ENCODE results near the gene DDX53. TPM values are rescaled to one million over a fixed set of nuclear protein-coding genes. Genes with fewer than 3 reads are reported as not detected.

The DDX53 gene
- total RNA-seq, 2 donors from 2014 or later, result not detected

DNA sequence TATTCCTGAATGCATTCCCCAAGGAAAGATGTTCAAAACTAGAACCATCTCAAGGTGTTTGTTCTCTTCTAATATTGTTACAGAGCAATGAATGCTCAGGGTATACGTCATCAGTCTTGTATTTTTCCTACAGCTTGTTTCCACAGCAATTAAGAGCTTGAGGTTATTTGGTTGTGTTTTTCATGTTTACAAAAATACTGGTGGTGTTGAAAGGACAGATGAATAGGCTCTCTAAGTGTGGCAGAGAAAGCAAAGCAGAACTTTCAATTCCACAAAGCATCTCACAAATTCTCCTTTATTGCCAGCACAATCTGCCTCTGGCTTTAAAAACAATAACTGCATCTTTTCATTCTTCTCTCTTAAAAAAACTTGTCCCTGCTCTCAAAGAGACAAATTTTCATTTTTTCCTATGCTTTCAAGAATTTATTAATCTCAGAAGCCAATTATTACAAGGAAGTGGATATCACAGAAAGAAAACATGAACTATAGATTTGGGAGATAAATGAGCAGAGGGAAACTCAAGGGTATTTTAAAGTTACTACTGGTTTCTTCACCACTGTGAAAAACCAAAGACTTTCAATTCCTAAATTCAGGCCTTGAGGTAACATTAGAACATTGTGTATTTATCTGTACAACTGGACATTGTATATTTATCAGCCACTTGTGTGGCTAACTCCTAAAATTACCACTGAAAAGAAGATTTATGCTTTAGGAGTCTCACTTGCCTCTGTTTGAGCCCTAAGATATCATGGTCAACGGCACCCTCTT, 49.2 kb downstream of the DDX53 start:
- DNase-seq, result no peak
- intact Hi-C loops (cut with DNase I), result no loop called here
- no peaks in the 10 kb centered on the region for H3K4me1 ChIP-seq
- no peak overlapping the region for H3K4me3 ChIP-seq
- no peak overlapping the region for H3K27ac ChIP-seq
- no peaks in the 10 kb centered on the region for H3K27me3 ChIP-seq
- H3K9me3 ChIP-seq, result no peaks in the 10 kb centered on the region
- TF ChIP-seq, protein P1, sequence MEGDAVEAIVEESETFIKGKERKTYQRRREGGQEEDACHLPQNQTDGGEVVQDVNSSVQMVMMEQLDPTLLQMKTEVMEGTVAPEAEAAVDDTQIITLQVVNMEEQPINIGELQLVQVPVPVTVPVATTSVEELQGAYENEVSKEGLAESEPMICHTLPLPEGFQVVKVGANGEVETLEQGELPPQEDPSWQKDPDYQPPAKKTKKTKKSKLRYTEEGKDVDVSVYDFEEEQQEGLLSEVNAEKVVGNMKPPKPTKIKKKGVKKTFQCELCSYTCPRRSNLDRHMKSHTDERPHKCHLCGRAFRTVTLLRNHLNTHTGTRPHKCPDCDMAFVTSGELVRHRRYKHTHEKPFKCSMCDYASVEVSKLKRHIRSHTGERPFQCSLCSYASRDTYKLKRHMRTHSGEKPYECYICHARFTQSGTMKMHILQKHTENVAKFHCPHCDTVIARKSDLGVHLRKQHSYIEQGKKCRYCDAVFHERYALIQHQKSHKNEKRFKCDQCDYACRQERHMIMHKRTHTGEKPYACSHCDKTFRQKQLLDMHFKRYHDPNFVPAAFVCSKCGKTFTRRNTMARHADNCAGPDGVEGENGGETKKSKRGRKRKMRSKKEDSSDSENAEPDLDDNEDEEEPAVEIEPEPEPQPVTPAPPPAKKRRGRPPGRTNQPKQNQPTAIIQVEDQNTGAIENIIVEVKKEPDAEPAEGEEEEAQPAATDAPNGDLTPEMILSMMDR (IDR thresholded peaks at IDR 0.05), result no peak
- no peak overlapping the region for H3K9ac ChIP-seq (ENCODE audit: low read depth in 2 of 2, low read length in 2 of 2)
- H3K36me3 ChIP-seq, result no peaks in the 10 kb centered on the region

DNA sequence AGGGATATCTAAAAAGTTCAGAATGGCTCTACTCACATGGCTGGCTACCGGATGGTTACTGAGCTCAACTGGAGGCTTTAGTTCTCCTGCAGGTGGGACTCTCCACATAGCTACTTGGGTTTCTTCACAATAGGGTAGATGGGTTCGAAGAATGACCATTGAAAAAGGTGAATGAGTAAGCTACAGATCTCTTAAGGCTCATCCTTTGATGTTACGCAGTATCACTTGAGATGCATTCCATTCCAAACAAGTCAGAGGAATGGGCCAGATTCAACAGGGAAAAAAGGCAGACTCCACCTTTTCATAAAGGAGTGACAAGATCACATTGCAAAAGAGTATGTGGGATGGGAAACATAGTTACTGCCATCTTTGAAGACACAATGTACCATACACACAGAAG, 52.6 kb downstream of the DDX53 start:
- H3K36me3 ChIP-seq, result no peaks in the 10 kb centered on the region
- intact Hi-C loops (cut with DNase I), result no loop called here
- TF ChIP-seq, protein P1 (IDR thresholded peaks at IDR 0.05), result no peak

More for the DNA sequence above, 52.6 kb downstream of the DDX53 start:
- Histone ChIP-seq H3K27me3 (no peaks in the 10 kb centered on the region), H3K9me3 (no peaks in the 10 kb centered on the region), H3K9ac (ENCODE audit: low read depth in 2 of 2, low read length in 2 of 2) (no peak overlapping the region), H3K27ac (no peak overlapping the region), H3K4me1 (no peaks in the 10 kb centered on the region), H3K4me3 (no peak overlapping the region)
- no peak for DNase-seq
